NCI-H2196 treated with DMSO at 0.1 percent for 48 hours (cell line): ENCODE data around the gene CRMP1.

Source experiments
- DNase-seq: peaks from one replicate; lab custom pipeline; 2025; ENCODE audit not compliant: unreplicated experiment; lab: John Stamatoyannopoulos, UW

CRMP1 gene

DNA sequence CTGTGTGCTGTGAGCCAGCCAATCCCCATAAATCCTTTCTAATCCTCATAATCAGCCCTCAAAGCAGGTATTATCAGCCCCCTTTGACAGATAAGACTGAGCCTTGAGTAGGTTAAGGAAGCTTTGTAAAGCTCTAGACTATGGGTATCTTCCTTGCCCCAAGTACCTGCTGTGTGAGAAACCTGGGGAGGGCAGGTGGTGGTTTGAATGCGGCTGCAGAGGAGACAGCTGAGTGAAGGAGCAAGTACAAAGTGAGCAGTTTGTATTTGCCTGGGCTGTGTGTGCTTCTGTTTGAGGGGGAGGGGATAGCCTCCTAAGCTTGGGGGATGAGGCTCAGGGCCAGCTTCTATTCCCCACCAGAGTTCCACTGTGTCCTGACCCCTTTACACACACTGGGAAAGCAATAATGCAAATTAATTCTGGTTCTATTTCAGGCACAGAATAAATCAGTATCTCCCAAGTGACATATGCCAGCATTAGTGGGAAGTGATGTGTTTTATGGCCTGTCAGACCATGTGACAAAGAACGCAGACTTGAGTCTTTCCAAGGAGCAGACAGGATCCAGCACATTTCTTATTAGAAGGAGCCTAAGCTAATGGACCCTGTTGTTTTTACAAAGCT, 118.4 kb downstream of the CRMP1 start:
- no peak for DNase-seq

DNA sequence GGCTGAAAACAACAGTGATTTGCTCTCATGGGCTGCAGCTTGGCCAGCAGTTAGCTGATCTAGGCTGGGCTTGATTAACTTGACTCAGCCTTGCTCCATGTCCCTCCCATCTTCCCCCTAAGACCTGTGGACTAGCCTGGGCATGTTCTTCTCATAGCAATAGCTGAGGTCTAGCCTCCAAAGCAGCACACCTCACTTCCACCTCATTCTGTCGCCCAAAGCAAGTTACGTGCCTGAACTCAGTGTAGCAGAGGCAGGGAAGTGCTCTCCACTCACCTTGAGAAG, 119.7 kb downstream of the CRMP1 start:
- DNase-seq: no peak

- DNase-seq: no peak
These were observed 120.2 kb downstream of the CRMP1 start for GRCh38 chr4:5772528-5773270.
